Neuronal stem cell (in vitro differentiated cells): ENCODE results near the gene FBXO9.

Experiments used
- DNase-seq: peaks from one replicate; pipeline ENCODE4 v3.0.0-alpha.2; 2013; ENCODE audit warnings: low spot score
- H2AFZ ChIP-seq: one replicate; pipeline ENCODE4 v1.6.1; 2013; ENCODE audit warnings: mild to moderate bottlenecking, low read length, inconsistent platforms
- H2AK5ac ChIP-seq: 2 replicates; pipeline ENCODE4 v1.6.1; 2013; ENCODE audit warnings: low read depth, mild to moderate bottlenecking, inconsistent platforms, low read length, moderate library complexity, mixed read lengths
- H2BK120ac ChIP-seq: 2 replicates; pipeline ENCODE4 v1.6.1; 2013; ENCODE audit warnings: low read depth, mild to moderate bottlenecking, inconsistent platforms, low read length, moderate library complexity, mixed read lengths
- H2BK12ac ChIP-seq: one replicate; pipeline ENCODE4 v1.6.1; 2013; ENCODE audit warnings: low read length, inconsistent platforms
- H2BK15ac ChIP-seq: 2 replicates; pipeline ENCODE4 v1.6.1; 2013; ENCODE audit warnings: mild to moderate bottlenecking, low read length, inconsistent platforms, mixed read lengths
- H2BK5ac ChIP-seq: one replicate; pipeline ENCODE4 v1.6.1; 2013; ENCODE audit warnings: inconsistent platforms, mild to moderate bottlenecking, low read length, moderate library complexity
- H3K14ac ChIP-seq: one replicate; pipeline ENCODE4 v1.6.1; 2013; ENCODE audit warnings: low read length, inconsistent platforms
- H3K18ac ChIP-seq: 2 replicates; pipeline ENCODE4 v1.6.1; 2013; ENCODE audit warnings: low read length, inconsistent platforms
- H3K23ac ChIP-seq: 2 replicates; pipeline ENCODE4 v1.6.1; 2013; ENCODE audit warnings: low read depth, mild to moderate bottlenecking, mixed read lengths, low read length, inconsistent platforms; ENCODE audit not compliant: poor library complexity
- H3K27ac ChIP-seq: replicated peaks from 3 replicates; pipeline ENCODE4 v1.5.1; 2013; ENCODE audit warnings: low read length, inconsistent platforms
- H3K27me3 ChIP-seq, 3 experiments: 2 replicates each; pipeline ENCODE4 v1.6.1; 2013; ENCODE audit warnings: low read length in 3 of 3, mild to moderate bottlenecking in 2 of 3, inconsistent platforms in 1 of 3, low read depth in 1 of 3, mixed read lengths in 1 of 3, moderate library complexity in 1 of 3; ENCODE audit not compliant: control insufficient read depth in 3 of 3, insufficient read depth in 3 of 3
- H3K36me3 ChIP-seq, 2 donors: replicated peaks in 1 of 2; 2 replicates each; pipeline ENCODE4 v1.6.1; 2013; ENCODE audit warnings: low read length in 2 of 2; ENCODE audit not compliant: control insufficient read depth in 2 of 2, insufficient read depth in 2 of 2
- H3K4ac ChIP-seq: 2 replicates; pipeline ENCODE4 v1.6.1; 2013; ENCODE audit warnings: inconsistent platforms, mild to moderate bottlenecking, low read length, moderate library complexity
- H3K4me1 ChIP-seq, 2 donors: 1 replicate in 1 of 2; 2 replicates in 1 of 2; pipeline ENCODE4 v1.6.1; 2013; ENCODE audit warnings: low read length in 2 of 2, low read depth in 1 of 2; ENCODE audit not compliant: control insufficient read depth in 2 of 2, insufficient read depth in 1 of 2
- H3K4me2 ChIP-seq: one replicate; pipeline ENCODE4 v1.6.1; 2013; ENCODE audit warnings: mild to moderate bottlenecking, low read length, inconsistent platforms; ENCODE audit not compliant: insufficient read depth, poor library complexity, severe bottlenecking
- H3K4me3 ChIP-seq, 2 donors: 2 replicates each; pipeline ENCODE4 v1.5.1; 2013; ENCODE audit warnings: low read length in 2 of 2, mild to moderate bottlenecking in 2 of 2, inconsistent platforms in 1 of 2, moderate library complexity in 1 of 2
- H3K79me1 ChIP-seq: one replicate; pipeline ENCODE4 v1.6.1; 2013; ENCODE audit warnings: low read depth, mild to moderate bottlenecking, inconsistent platforms, low read length, moderate library complexity
- H3K9ac ChIP-seq: one replicate; pipeline ENCODE4 v1.6.1; 2013; ENCODE audit warnings: mild to moderate bottlenecking, low read depth, low read length, inconsistent platforms; ENCODE audit not compliant: poor library complexity
- H3K9me3 ChIP-seq, 2 donors: replicated peaks in 1 of 2; 2 replicates each; pipeline versions ENCODE3 to v1.6.1; 2013; ENCODE audit warnings: low read length in 2 of 2, mild to moderate bottlenecking in 2 of 2, inconsistent platforms in 1 of 2, low read depth in 1 of 2, mixed read lengths in 1 of 2, moderate library complexity in 1 of 2; ENCODE audit not compliant: control insufficient read depth in 2 of 2, insufficient read depth in 1 of 2
- H4K8ac ChIP-seq: one replicate; pipeline ENCODE4 v1.6.1; 2013; ENCODE audit warnings: low read depth, mild to moderate bottlenecking, inconsistent platforms, low read length, moderate library complexity
- H4K91ac ChIP-seq: one replicate; pipeline ENCODE4 v1.6.1; 2013; ENCODE audit warnings: low read length, low read depth, mild to moderate bottlenecking, inconsistent platforms; ENCODE audit not compliant: poor library complexity
- WGBS, 2 donors: extraction: QIAGEN DNeasy Blood & Tissue Kit; methylation state at CpG; one replicate each; pipeline ENCODE4 v1.1.7; 2013; ENCODE audit warnings: missing lambda C conversion rate in 2 of 2, mixed read lengths in 1 of 2; ENCODE audit not compliant: insufficient read length in 2 of 2, insufficient replicate concordance in 1 of 2; ENCODE audit errors: extremely low coverage in 2 of 2; 5-methylcytosine and 5-hydroxymethylcytosine counted together

The FBXO9 gene

DNA sequence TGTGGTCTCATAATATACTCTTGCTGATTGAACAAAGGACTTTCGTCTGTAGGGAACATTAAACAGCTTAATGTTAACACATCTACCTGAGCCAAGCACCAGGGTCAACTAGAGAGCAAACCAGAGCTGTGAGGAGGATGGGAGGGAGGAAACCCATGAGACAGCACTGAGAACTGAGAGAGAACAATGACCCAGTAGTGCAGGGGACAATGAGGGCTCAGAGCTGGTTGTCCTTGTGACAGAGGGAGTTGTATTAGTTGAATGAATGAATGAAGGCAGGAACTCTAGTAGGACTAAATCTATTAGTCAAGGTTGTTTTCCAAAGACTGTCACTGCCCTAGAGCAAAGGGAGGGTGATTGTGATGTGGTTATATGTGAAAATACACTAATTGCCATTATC is 41.9 kb upstream of the FBXO9 start:
- H3K27me3 ChIP-seq = no peaks in the 10 kb centered on the region
- no peaks in the 10 kb centered on the region for H3K4me1 ChIP-seq
- no CpG with 5 or more reads among the region's 1 CpG for WGBS, 2 donors
- no peak overlapping the region for H2BK5ac ChIP-seq
- no peak overlapping the region for H2BK120ac ChIP-seq
- no peak overlapping the region for H3K27ac ChIP-seq
- H2BK12ac ChIP-seq = no peak overlapping the region
- H4K8ac ChIP-seq = no peak overlapping the region
- no peak overlapping the region for H3K23ac ChIP-seq
- peaks cover under 1 to 60% of the 10 kb centered on the region in 2 donors for H3K36me3 ChIP-seq
- no peak overlapping the region for H2AK5ac ChIP-seq
- no peak for DNase-seq
- H2AFZ ChIP-seq = no peak overlapping the region
- no peak overlapping the region for H2BK15ac ChIP-seq
- H3K9ac ChIP-seq = no peak overlapping the region
- no peak overlapping the region for H3K14ac ChIP-seq
- no peak overlapping the region for H4K91ac ChIP-seq
- no peak overlapping the region for H3K4me2 ChIP-seq
- H3K4me3 ChIP-seq = no peak overlapping the region
- H3K79me1 ChIP-seq = no peaks in the 10 kb centered on the region
- H3K4ac ChIP-seq = no peak overlapping the region
- H3K18ac ChIP-seq = no peak overlapping the region
- no peaks in the 10 kb centered on the region for H3K9me3 ChIP-seq

DNA sequence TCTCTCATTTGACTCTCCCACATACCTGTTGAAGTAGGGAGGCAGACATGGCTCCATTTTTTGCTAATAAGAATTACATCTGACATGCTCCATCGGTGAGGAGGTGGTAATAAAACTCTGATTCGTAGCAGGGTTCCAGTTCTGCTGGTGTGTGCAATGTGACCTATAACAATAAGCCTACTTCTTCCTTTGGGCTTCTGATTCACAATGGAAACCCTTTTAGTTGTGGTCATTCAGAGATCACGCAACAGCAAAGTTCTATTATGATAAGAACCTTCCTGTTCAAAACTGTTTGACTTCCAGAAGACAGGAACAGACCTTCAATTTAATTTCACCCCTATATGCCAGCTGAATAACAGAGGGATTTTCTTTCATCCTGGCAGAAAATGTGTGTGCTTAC is 38.7 kb upstream of the FBXO9 start:
- no peaks in the 10 kb centered on the region for H3K9me3 ChIP-seq
- H3K23ac ChIP-seq = no peak overlapping the region
- H3K18ac ChIP-seq = no peak overlapping the region
- no peak overlapping the region for H2BK12ac ChIP-seq
- DNase-seq = no peak
- H3K4me3 ChIP-seq = no peak overlapping the region
- WGBS, 2 donors = no CpG with 5 or more reads among the region's 3 CpGs
- H4K91ac ChIP-seq = no peak overlapping the region
- H2BK15ac ChIP-seq = no peak overlapping the region
- no peak overlapping the region for H3K14ac ChIP-seq
- H2BK120ac ChIP-seq = no peak overlapping the region
- no peak overlapping the region for H2AFZ ChIP-seq
- H3K27me3 ChIP-seq = no peaks in the 10 kb centered on the region
- H4K8ac ChIP-seq = no peak overlapping the region
- no peaks in the 10 kb centered on the region for H3K4me1 ChIP-seq
- no peak overlapping the region for H3K27ac ChIP-seq
- H3K4me2 ChIP-seq = no peak overlapping the region
- H2BK5ac ChIP-seq = no peak overlapping the region
- no peak overlapping the region for H3K4ac ChIP-seq
- peaks cover 5 to 72% of the 10 kb centered on the region in 2 donors for H3K36me3 ChIP-seq
- H3K9ac ChIP-seq = no peak overlapping the region
- no peaks in the 10 kb centered on the region for H3K79me1 ChIP-seq
- H2AK5ac ChIP-seq = no peak overlapping the region

DNA sequence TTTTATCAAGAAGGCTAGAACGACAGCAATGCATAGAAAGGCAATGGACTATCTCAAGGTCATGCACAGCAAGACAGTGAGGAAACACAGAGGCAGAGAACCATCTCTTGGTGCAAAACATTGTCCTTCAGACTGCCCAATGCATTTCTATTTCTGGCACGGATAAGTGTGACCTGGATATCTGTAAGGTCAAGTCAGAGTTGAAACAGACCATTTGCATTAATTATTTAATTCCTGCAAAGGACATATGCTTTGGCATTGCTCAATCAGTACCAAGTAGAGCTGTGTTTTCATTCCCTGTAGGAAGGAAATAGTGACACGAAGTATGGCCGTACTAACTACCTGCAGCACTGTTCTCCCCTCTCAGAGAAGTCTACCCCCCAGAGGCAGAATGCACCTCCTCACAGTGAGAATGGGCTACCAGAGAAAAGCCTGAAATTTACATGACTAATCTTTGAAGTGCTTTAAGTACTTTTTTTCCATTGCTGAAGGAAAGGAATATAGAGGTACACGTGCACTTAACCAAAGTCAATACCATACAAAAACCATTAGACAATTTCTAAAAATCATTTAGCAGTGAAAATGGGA is 38.0 kb upstream of the FBXO9 start:
- H2BK5ac ChIP-seq = no peak overlapping the region
- no CpG with 5 or more reads among the region's 5 CpGs for WGBS, 2 donors
- no peak overlapping the region for H3K27ac ChIP-seq
- H3K4me2 ChIP-seq = no peak overlapping the region
- H3K36me3 ChIP-seq = peaks cover 5 to 79% of the 10 kb centered on the region in 2 donors
- H4K91ac ChIP-seq = no peak overlapping the region
- H3K27me3 ChIP-seq = no peaks in the 10 kb centered on the region
- H3K79me1 ChIP-seq = no peaks in the 10 kb centered on the region
- H3K4me3 ChIP-seq = no peak overlapping the region
- H3K4ac ChIP-seq = no peak overlapping the region
- no peak overlapping the region for H3K14ac ChIP-seq
- H2AK5ac ChIP-seq = no peak overlapping the region
- H3K9me3 ChIP-seq = no peaks in the 10 kb centered on the region
- H4K8ac ChIP-seq = no peak overlapping the region
- H2AFZ ChIP-seq = no peak overlapping the region
- no peak overlapping the region for H3K9ac ChIP-seq
- H3K18ac ChIP-seq = no peak overlapping the region
- no peak overlapping the region for H2BK120ac ChIP-seq
- no peak overlapping the region for H2BK15ac ChIP-seq
- no peak overlapping the region for H3K23ac ChIP-seq
- H2BK12ac ChIP-seq = no peak overlapping the region
- H3K4me1 ChIP-seq = no peaks in the 10 kb centered on the region
- no peak for DNase-seq

- no peak overlapping the region for H3K4me3 ChIP-seq
- H3K23ac ChIP-seq = no peak overlapping the region
- no peak overlapping the region for H2AFZ ChIP-seq
- H3K4me1 ChIP-seq = no peaks in the 10 kb centered on the region
- H3K27ac ChIP-seq = no peak overlapping the region
- no peak overlapping the region for H3K4me2 ChIP-seq
- no peak for DNase-seq
- no peak overlapping the region for H2BK5ac ChIP-seq
- no peak overlapping the region for H3K14ac ChIP-seq
- H2BK120ac ChIP-seq = no peak overlapping the region
- no peak overlapping the region for H2AK5ac ChIP-seq
- no peaks in the 10 kb centered on the region for H3K27me3 ChIP-seq
- peaks cover 6 to 91% of the 10 kb centered on the region in 2 donors for H3K36me3 ChIP-seq
- WGBS, 2 donors = no CpG with 5 or more reads among the region's 1 CpG
- no peak overlapping the region for H4K91ac ChIP-seq
- H3K18ac ChIP-seq = no peak overlapping the region
- no peak overlapping the region for H2BK15ac ChIP-seq
- no peak overlapping the region for H4K8ac ChIP-seq
- H3K9ac ChIP-seq = no peak overlapping the region
- no peaks in the 10 kb centered on the region for H3K79me1 ChIP-seq
- H3K9me3 ChIP-seq = no peaks in the 10 kb centered on the region
- H3K4ac ChIP-seq = no peak overlapping the region
- H2BK12ac ChIP-seq = no peak overlapping the region
Measured at GRCh38 chr6:53028467-53028866, 36.7 kb upstream of the FBXO9 start.
